Neural cell (in vitro differentiated cells): ENCODE measurements around the gene MARK3.
A peak's percentile ranks its signal among the peaks of the same experiment; 100 is the strongest.

Source experiments
- EP300 ChIP-seq: fragments of 450-650 bp; conservative IDR thresholded peaks from 2 replicates; pipeline ENCODE4 v1.6.1; 2014; ENCODE audit warnings: antibody characterized with exemption, mild to moderate bottlenecking, moderate library complexity; ENCODE audit not compliant: poor library complexity, severe bottlenecking
- EZH2 ChIP-seq: fragments of 200-600, 300-800 bp; shearing (Covaris generic), sonication (generic); IDR thresholded peaks from 2 replicates; pipeline ENCODE4 v1.6.1; 2014; ENCODE audit warnings: antibody characterized with exemption, low read length, borderline replicate concordance, mild to moderate bottlenecking; ENCODE audit not compliant: insufficient read depth, poor library complexity, severe bottlenecking
- MXI1 ChIP-seq: fragments of 450-650 bp; conservative IDR thresholded peaks from 2 replicates; pipeline ENCODE4 v1.6.1; 2014; ENCODE audit warnings: antibody characterized with exemption, mild to moderate bottlenecking; ENCODE audit not compliant: poor library complexity, severe bottlenecking
- POLR2AphosphoS5 ChIP-seq: IDR thresholded peaks from 2 replicates; pipeline ENCODE4 v1.6.1; 2012
- RAD21 ChIP-seq: fragments of 450-650 bp; conservative IDR thresholded peaks from 2 replicates; pipeline ENCODE4 v1.6.1; 2014; ENCODE audit warnings: antibody characterized with exemption, mild to moderate bottlenecking, moderate library complexity
- TAF1 ChIP-seq: IDR thresholded peaks from 2 replicates; pipeline ENCODE4 v1.6.1; 2012; ENCODE audit warnings: low read depth
- TF ChIP-seq, protein P1 (sequence below): fragments of 450-650 bp; IDR thresholded peaks from 2 replicates; pipeline ENCODE4 v1.5.1; 2014; ENCODE audit warnings: antibody characterized with exemption, mild to moderate bottlenecking, moderate library complexity; ENCODE audit not compliant: poor library complexity, severe bottlenecking

- TF ChIP-seq, protein P1, sequence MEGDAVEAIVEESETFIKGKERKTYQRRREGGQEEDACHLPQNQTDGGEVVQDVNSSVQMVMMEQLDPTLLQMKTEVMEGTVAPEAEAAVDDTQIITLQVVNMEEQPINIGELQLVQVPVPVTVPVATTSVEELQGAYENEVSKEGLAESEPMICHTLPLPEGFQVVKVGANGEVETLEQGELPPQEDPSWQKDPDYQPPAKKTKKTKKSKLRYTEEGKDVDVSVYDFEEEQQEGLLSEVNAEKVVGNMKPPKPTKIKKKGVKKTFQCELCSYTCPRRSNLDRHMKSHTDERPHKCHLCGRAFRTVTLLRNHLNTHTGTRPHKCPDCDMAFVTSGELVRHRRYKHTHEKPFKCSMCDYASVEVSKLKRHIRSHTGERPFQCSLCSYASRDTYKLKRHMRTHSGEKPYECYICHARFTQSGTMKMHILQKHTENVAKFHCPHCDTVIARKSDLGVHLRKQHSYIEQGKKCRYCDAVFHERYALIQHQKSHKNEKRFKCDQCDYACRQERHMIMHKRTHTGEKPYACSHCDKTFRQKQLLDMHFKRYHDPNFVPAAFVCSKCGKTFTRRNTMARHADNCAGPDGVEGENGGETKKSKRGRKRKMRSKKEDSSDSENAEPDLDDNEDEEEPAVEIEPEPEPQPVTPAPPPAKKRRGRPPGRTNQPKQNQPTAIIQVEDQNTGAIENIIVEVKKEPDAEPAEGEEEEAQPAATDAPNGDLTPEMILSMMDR, result no peak
- TF ChIP-seq EP300 (no peak), MXI1 (no peak), RAD21 (no peak), EZH2 (no peak), TAF1 (no peak), POLR2AphosphoS5 (peak; percentile 8)
These were observed 157.4 kb downstream of the MARK3 start for GRCh38 chr14:103542605-103543088.
